Effector CD4-positive, alpha-beta T cell (primary cell): Measurements from ENCODE around the gene RASSF1.

ENCODE experiments used
- DNase-seq: peaks from one replicate; pipeline ENCODE4 v3.0.0-alpha.2; 2020

The RASSF1 gene

DNA sequence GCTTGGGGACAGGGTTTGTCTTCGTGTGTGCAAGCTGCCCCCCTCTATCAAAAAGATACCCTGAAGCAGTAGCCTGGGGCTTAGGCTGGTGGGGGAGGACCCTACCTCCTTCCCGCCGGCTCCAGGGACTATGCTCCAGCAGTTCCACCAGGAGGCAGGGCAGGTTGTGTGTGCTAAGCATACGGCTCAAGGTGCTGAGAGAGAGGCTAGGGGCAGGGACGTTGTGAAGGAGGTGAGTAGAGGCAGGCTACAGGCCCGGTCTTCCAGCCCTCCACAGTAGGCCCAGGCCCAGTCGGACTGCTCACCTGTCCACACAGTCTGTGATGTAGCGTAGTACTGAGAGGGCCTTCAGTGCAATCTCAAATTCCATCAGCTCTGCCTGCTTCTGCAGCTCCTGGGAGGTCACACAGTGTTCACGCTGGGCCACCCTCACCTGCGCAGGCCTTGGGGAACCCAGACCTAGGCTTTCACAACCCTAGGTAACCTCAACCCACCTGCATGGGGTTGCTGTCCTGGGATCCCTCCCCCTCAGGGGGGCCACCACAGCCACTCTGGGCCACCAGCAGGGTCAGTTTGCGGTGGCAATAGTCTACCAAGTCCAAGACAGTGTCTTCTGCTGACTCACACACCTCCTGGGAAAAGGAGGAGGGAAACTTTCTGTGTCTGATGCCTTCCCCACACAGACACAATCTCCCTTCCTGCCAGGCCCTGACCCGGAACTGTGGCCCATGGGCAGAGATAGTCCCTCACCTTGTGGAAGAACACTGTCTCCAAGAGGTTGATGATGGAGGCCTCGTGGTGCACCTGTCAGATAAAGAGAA is 2.4 kb upstream of the RASSF1 start:
- DNase-seq = no peak

- no peak for DNase-seq
These were observed 1.5 kb upstream of the RASSF1 start for GRCh38 chr3:50341996-50342650.

DNA sequence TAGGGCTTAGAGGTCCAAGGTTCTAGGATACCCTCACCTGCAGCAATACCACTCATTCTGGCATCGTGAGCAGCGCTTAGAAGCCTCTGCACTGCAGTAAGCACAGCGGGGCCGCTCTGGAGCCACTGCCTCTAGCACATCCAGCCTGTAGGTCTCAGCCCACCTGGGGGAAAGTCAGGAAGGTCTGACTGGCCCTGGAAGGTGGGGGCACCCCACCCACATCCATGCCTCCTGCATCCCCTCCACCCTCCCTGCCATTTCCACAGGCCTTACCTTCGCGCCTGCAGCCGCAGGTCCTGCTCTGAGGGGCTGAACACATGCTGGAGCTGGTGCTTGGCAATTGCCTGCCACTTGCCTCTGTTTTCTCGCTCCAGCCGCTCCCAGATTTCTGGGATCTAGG is 901 bp upstream of the RASSF1 start:
- DNase-seq = no peak

DNA sequence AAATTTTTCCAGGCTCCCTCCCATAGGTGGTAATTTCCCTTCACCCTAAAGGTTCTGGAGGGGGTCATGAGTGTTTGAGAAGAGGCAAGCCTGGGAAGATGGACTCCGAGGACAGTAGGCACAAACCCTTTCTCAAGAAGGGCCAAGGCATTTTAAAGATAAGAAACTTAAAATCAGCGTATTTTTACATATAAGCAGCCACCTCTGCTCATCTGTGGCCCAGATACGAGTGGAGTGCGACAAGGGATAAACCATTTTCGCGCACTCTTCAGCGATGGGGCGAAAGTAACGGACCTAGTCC is 539 bp downstream of the RASSF1 start:
- no peak for DNase-seq

- DNase-seq = no peak
These were observed 1.0 kb downstream of the RASSF1 start for GRCh38 chr3:50339485-50340146.

GRCh38 chr3:50338965-50339364 is 1.7 kb downstream of the RASSF1 start:
- DNase-seq = no peak

- peak; percentile 89 for DNase-seq
These were observed 3.3 kb downstream of the RASSF1 start for GRCh38 chr3:50337175-50337861.

DNA sequence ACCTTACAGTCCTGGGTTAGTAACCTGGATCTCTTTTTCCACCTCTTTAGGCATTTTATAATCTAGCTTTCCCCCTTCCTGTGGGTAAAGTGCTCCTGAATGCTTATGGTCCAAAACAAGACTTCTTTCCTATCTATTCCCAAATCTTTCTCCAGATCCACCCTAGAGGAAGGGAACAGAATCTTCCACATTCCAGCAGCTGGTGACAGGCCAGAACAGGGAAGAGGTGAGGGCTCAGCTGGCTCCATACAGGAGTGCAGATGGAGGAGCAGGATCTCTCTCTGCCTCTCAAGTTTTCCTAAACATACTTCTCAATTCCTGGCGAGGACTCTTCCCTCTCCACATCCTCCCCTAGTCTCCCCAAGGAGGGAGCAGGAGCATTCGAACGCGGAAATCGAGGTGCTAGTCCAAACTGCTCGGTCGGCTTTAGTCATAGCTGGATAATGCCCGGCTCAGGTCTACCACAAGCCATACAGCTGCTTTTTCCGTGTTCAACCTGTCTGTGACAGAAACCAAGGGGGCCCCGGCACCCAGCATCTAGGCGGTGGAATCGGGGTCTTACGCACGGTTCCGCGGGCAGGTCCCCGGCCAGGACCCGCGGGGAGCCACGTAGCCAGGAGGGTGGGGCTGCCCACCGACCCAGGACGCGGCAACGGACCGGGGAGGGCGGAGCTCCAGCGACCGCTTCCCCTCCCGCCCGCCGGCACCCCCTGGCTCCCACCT is 4.0 kb downstream of the RASSF1 start:
- DNase-seq = no peak

DNA sequence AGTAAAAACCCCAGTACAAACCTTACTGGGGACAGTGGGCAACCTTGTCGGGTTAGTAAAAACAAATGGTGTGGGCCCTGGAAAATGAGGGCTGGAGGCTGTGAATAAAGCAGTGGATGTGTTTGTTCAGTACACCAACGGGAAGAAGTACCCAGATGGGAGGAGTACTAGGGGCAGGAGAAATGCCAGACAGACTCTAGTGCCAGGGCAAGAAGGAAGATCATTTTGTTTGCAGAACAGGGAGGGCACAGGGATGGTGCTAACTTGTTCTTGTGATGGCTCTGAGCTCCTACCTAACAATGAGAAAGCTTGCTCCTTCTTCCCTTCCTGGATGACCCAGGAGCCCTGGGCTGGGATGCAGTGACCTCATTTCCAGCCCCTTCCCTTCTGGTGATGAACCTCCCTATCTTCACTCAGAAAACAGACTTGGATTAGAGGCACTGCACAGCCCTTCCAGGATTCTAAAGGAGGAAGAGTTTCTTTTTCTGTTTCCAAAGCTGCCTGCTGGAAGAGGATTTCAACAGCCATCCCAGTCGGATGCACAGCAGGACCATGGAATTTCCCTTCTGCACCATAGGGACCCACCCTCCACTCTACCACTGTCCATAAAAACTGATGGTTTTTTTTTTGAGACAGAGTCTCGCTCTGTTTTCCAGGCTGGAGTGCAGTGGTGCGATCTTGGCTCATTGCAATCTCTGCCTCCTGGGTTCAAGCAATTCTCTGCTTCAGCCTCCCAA is 6.1 kb downstream of the RASSF1 start:
- no peak for DNase-seq

- DNase-seq = no peak
These were observed 6.8 kb downstream of the RASSF1 start for GRCh38 chr3:50333744-50334328.

GRCh38 chr3:50331364-50331907 is 9.2 kb downstream of the RASSF1 start:
- DNase-seq = no peak

DNA sequence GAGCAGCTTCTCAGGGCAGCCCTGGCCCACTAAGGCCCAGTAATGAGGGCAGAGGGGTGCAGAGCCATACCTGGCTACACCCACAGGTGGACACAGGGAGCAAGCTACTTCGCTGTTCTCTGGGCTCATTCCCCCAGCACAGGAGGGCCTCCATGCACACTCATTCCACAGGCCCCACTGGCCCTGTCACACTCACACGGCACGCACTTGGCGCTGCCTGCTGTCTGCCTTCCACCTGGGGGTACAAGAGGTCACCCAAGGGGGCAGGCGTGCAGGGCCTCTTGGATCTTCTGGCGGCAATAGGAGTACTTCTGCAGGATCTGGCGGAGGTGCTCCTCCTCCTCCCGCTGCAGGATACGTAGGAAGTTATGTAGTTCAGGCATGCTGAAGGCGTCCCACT is 10.3 kb downstream of the RASSF1 start:
- peak; percentile 1 for DNase-seq

- peak; percentile 93 for DNase-seq
These were observed 12.5 kb downstream of the RASSF1 start, which contains the start of gene TUSC2 for GRCh38 chr3:50327943-50328691. Gene TUSC2 (minus strand): TSS chr3:50328223. CDS start chr3:50328099, 124 bp downstream.

DNA sequence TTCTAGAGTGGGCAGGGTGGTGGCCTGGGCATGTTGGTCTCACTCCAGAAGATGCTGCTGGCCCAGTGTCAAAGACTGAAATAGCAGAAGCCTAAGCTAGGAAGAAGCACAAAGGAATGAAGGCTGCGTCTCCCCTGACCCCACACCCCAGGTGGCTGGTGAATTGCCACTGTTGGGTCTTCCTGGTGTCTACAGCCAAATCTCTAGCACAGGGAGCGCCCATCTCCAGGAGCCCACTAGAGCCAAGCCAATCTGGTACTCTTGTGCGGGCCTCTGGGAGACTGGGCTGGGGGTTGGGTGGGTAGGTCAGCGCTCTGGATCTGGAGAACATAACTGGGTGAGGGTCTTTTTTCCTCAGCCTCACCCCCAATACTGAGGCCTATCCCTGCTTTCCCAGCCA is 13.5 kb downstream of the RASSF1 start:
- peak; percentile 1 for DNase-seq

DNA sequence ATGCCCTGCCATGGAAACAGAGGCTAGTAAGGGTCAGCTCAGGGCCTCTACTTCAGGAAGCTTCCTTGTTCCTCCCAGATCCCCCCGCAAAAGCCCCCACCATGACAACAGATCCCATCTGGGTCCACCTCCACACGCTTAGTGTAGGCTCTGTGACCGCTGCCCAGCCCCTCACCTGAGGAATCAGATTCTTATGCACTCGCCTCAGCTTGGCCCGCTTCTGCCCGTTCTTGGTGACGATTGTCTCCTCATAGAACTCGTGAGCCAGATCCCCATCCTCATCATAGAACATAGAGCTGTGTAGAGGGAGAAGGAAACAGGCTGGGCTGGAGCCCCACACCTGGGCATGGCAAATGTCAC is 14.5 kb downstream of the RASSF1 start:
- no peak for DNase-seq

DNA sequence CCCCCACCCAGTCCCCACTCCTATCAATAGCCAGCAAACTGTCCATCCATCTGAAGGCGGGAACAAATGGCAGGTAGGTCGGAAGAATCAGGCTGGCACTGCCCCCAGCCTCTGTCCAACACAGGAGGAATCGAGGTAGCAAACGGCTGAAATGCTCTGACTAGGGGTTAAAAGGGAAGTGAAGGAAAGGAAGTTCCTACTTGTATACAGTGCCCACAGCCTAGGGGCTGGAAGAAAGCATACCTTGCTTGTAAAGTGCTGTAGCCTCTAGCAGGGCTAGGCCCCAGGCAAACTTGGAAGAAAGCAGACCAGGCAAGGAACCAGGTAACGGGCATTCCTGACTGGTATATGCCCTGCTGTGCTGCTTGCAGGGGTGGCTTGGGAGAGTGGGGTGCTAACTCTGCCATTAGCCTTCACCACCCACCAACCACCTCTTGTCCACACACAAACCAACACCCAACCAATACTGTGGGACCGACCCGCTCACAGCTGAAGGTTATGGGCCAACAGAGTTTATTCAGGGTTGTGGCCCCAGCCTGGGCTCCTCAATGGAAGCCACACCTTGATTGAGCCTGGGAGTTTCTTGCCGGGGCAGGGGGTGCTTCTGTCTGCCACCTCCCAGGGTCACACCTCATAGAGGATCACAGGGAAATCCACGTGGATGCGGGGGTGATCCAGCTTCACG is 15.0 kb downstream of the RASSF1 start:
- DNase-seq = no peak

DNA sequence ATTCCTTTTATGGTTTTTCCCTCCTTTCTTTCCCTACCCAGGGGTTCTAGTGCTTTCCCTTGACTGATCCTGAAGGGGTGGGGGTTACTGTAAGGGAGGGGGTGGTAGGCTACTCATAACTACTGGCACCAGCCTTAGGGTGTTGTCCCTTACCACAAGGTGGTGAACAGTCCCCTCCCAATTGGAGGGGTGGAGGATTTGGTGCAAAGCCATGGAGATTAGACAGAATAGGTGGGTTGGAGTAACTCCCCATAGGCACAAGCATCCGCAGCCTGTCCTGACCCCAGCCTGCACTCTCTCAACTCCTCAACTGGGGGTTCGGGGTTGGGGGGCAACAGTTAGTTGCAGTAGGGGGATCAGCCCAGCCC is 15.5 kb downstream of the RASSF1 start:
- DNase-seq = no peak

GRCh38 chr3:50324351-50325112 is 16.1 kb downstream of the RASSF1 start:
- peak; percentile 47 for DNase-seq

GRCh38 chr3:50323614-50324199 is 16.9 kb downstream of the RASSF1 start:
- no peak for DNase-seq
